ENCODE results near the gene FANCC.

FANCC gene

DNA sequence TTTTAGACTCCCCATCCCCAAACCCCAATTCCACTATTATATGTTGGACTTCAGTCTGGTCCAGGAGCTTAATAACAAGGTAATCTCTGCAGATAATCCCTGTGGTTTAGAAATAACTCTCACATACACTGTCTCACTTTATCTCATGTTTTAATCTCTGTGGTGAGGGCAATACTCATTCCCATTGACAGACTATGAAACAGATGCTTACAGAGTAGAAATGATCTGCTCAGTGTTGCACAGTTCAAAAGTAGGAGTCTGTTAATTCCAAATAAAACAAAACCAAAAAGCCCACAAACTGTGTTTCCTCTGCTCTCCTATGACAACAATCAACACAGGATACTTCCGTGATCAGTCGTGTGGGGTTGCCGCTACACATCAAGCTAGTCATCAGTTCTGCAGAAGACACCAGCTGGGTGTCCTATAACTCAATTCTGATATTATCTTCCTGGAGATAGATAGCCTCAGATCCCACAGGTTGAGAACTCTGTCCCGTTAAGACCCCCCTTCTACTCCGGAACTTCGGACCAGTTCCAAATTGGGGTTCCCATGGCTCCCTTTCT lies 26.3 kb upstream of the FANCC start:
- no peak for TF ChIP-seq EZH2 (IDR thresholded peaks at IDR 0.05; ENCODE audit: borderline replicate concordance, low read depth, low read length, severe bottlenecking)
- TF ChIP-seq, protein P1, sequence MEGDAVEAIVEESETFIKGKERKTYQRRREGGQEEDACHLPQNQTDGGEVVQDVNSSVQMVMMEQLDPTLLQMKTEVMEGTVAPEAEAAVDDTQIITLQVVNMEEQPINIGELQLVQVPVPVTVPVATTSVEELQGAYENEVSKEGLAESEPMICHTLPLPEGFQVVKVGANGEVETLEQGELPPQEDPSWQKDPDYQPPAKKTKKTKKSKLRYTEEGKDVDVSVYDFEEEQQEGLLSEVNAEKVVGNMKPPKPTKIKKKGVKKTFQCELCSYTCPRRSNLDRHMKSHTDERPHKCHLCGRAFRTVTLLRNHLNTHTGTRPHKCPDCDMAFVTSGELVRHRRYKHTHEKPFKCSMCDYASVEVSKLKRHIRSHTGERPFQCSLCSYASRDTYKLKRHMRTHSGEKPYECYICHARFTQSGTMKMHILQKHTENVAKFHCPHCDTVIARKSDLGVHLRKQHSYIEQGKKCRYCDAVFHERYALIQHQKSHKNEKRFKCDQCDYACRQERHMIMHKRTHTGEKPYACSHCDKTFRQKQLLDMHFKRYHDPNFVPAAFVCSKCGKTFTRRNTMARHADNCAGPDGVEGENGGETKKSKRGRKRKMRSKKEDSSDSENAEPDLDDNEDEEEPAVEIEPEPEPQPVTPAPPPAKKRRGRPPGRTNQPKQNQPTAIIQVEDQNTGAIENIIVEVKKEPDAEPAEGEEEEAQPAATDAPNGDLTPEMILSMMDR (IDR thresholded peaks at IDR 0.05; ENCODE audit: borderline replicate concordance, extremely low read depth, low read length, poor library complexity, severe bottlenecking): no peak

DNA sequence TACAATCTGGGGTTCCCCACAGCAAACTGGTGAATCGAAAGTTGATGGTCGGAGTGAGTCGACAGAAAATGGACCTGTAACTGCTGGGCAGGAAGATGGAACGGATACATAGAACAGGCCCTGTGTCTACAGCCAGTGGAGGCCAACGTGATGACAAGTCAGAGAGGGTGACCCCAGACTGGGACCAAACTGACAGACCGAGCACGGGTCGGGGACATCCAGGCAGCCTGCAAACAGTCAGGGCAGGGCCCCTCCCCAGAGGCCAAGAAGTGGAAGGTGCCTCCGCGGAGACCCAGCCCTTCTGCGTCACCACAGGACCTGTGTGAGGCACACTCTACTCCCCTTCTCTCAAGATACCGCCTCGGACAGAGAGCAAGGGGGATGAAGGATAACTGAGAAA lies 25.1 kb upstream of the FANCC start:
- H3K27ac ChIP-seq (ENCODE audit: low read length): no peak overlapping the region
- TF ChIP-seq, protein P1 (IDR thresholded peaks at IDR 0.05; ENCODE audit: borderline replicate concordance, extremely low read depth, low read length, poor library complexity, severe bottlenecking): no peak
- no peak for TF ChIP-seq EZH2 (IDR thresholded peaks at IDR 0.05; ENCODE audit: borderline replicate concordance, low read depth, low read length, severe bottlenecking)
- no peak overlapping the region for H3K4me2 ChIP-seq (ENCODE audit: insufficient read depth, low read length)
- H3K4me1 ChIP-seq (ENCODE audit: insufficient read depth, low read length): peaks cover 16% of the 10 kb centered on the region
- peaks cover 6% of the 10 kb centered on the region for H4K20me1 ChIP-seq (ENCODE audit: insufficient read depth, low read length)
- H3K27me3 ChIP-seq (ENCODE audit: insufficient read depth, low read length, poor library complexity): no peaks in the 10 kb centered on the region
- no peaks in the 10 kb centered on the region for H3K36me3 ChIP-seq (ENCODE audit: insufficient read depth, low read length)
- ATAC-seq (ENCODE audit: insufficient read depth, low read depth): no peak
- H3K9ac ChIP-seq (ENCODE audit: low read depth, low read length): no peak overlapping the region
- H2AFZ ChIP-seq (ENCODE audit: low read depth, low read length): no peak overlapping the region
- DNase-seq: no peak
- H3K4me3 ChIP-seq (ENCODE audit: low read depth in 1 of 2, low read length in 2 of 2): no peak overlapping the region
- H3K9me3 ChIP-seq (ENCODE audit: insufficient read depth, low read length, severe bottlenecking): peaks cover 11% of the 10 kb centered on the region
- no peaks in the 10 kb centered on the region for H3K79me2 ChIP-seq (ENCODE audit: insufficient read depth, low read length)

More for the DNA sequence above, 26.3 kb upstream of the FANCC start:
- DNase-seq (peak; percentile 55), ATAC-seq (ENCODE audit: insufficient read depth, low read depth) (peak; percentile 95)
- Histone ChIP-seq H2AFZ (ENCODE audit: low read depth, low read length) (no peak overlapping the region), H4K20me1 (ENCODE audit: insufficient read depth, low read length) (peaks cover 6% of the 10 kb centered on the region), H3K27ac (ENCODE audit: low read length) (no peak overlapping the region), H3K4me2 (ENCODE audit: insufficient read depth, low read length) (no peak overlapping the region), H3K79me2 (ENCODE audit: insufficient read depth, low read length) (no peaks in the 10 kb centered on the region), H3K9me3 (ENCODE audit: insufficient read depth, low read length, severe bottlenecking) (no peaks in the 10 kb centered on the region), H3K36me3 (ENCODE audit: insufficient read depth, low read length) (no peaks in the 10 kb centered on the region), H3K4me1 (ENCODE audit: insufficient read depth, low read length) (peaks cover 16% of the 10 kb centered on the region), H3K9ac (ENCODE audit: low read depth, low read length) (no peak overlapping the region), H3K27me3 (ENCODE audit: insufficient read depth, low read length, poor library complexity) (no peaks in the 10 kb centered on the region), H3K4me3 (ENCODE audit: low read depth in 1 of 2, low read length in 2 of 2) (no peak overlapping the region)

DNA sequence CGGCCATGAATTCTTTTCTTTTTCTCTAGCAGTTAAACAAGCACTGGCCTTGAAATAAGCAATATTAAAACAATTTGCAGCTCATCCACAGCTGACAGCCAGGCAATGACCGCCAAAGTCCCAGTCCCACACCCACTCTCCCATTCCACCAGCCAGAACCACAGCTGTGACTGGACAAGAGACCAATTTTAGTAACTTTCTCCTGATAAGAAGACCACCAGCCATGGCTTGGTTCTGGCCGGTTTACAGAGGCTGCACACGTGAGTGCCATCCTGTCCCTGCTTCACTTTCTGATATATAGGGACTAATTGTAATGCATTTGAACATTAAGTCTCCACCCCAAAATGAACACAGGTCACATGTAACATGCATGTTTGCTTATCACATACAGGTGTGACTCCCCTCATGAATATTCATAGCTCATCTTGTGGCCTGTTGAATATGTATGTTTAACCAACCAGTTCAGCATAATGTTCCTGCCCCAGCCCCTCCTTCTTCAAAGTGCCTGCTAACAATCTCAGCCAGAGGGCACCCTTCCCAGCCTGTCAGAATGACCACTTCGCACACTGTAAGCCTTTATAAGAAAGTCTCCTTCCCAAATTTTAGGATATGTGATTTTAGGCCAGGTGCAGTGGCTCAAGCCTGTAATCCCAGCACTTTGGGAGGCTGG lies 23.9 kb upstream of the FANCC start:
- H3K27ac ChIP-seq (ENCODE audit: low read length): no peak overlapping the region
- peaks cover 20% of the 10 kb centered on the region for H3K9me3 ChIP-seq (ENCODE audit: insufficient read depth, low read length, severe bottlenecking)
- no peak overlapping the region for H3K4me2 ChIP-seq (ENCODE audit: insufficient read depth, low read length)
- no peak for DNase-seq
- H3K4me1 ChIP-seq (ENCODE audit: insufficient read depth, low read length): peaks cover 16% of the 10 kb centered on the region
- no peak overlapping the region for H2AFZ ChIP-seq (ENCODE audit: low read depth, low read length)
- no peak overlapping the region for H3K4me3 ChIP-seq (ENCODE audit: low read depth in 1 of 2, low read length in 2 of 2)
- ATAC-seq (ENCODE audit: insufficient read depth, low read depth): no peak
- H4K20me1 ChIP-seq (ENCODE audit: insufficient read depth, low read length): peaks cover 6% of the 10 kb centered on the region
- H3K36me3 ChIP-seq (ENCODE audit: insufficient read depth, low read length): no peaks in the 10 kb centered on the region
- H3K27me3 ChIP-seq (ENCODE audit: insufficient read depth, low read length, poor library complexity): no peaks in the 10 kb centered on the region
- no peak overlapping the region for H3K9ac ChIP-seq (ENCODE audit: low read depth, low read length)
- no peaks in the 10 kb centered on the region for H3K79me2 ChIP-seq (ENCODE audit: insufficient read depth, low read length)
- TF ChIP-seq, protein P1 (IDR thresholded peaks at IDR 0.05; ENCODE audit: borderline replicate concordance, extremely low read depth, low read length, poor library complexity, severe bottlenecking): no peak
- TF ChIP-seq EZH2 (IDR thresholded peaks at IDR 0.05; ENCODE audit: borderline replicate concordance, low read depth, low read length, severe bottlenecking): no peak

All from DND-41 (cell line).